Ecto neural progenitor cell (in vitro differentiated cells): Measurements from ENCODE around the gene SPSB3.
"Not testable (repeated sequence)": the region's sequence is repeated elsewhere in the genome, so short reads cannot be mapped to it uniquely, and the experiment has no call there.

Experiments used
- DNase-seq: peaks from one replicate; pipeline ENCODE4 v3.0.0-alpha.2; 2018; ENCODE audit warnings: low spot score

SPSB3 gene

GRCh38 chr16:1816396-1817275 is 34.3 kb upstream of the SPSB3 start:
- DNase-seq: no peak

DNA sequence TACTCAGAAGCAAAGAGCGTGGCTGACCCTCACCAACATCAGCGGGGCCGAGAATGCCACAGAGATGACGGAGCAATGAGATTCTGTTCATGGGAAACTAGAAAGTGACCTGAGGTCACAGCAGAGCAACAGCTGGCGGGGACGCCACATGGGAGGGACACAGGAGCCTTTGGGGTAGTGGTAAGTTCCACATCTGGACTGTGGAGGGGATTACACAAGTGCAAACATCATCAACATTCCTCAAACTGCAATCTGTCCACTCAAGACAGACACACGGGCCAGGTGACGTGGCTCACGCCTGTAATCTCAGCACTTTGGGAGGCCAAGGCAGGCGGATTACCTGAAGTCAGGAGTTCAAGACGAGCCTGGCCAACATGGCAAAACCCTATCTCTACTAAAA is 33.1 kb upstream of the SPSB3 start:
- no peak for DNase-seq

- peak; percentile 66 for DNase-seq
Observed at GRCh38 chr16:1812732-1813163, 30.4 kb upstream of the SPSB3 start.

DNA sequence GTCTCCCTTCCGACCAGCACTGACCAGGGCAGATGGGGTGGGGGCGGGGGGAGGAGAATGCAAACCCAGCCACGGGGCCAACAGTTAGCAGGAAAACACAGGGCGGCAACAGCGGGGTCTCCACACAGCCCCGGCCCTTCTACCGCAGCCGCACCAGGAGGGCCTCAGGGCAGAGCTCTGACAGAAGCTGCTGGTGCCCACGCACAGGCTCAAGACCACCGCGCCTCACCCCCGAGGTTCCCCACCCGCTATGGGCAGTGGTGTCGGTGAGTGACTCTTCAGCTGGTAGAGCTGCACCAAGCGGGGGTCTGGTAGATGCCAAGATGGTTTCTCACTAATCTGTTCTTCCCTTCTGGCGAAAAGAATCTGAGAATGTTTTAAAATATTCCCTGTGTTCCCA is 28.2 kb upstream of the SPSB3 start:
- DNase-seq: no peak

GRCh38 chr16:1810106-1810505 is 27.7 kb upstream of the SPSB3 start:
- no peak for DNase-seq

DNA sequence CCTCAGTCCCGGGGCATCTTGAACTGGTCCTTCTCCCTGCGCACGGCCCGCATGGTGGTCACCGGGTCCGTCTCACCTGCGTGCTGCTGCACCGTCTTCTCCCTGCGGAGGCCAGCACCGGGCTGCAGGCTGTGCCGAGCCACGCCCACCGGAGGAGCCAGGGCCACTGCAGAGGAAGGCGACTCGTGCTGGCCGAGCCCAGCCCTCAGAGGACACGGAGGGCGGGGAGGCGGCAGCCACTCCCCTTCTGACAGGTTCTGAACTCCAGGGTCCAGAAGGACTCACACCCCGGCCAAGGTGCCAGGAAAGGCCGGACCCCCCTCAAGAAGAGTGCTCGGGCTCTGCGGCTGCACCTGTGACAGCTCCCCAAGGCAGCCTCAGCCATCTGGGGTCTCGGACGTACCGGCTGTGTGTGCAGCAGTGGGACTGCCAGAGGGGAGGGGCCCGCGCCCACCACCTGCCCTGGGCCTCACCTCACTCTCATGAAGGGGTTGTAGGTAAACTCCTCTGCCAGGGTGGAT is 27.0 kb upstream of the SPSB3 start:
- DNase-seq: peak; percentile 61

DNA sequence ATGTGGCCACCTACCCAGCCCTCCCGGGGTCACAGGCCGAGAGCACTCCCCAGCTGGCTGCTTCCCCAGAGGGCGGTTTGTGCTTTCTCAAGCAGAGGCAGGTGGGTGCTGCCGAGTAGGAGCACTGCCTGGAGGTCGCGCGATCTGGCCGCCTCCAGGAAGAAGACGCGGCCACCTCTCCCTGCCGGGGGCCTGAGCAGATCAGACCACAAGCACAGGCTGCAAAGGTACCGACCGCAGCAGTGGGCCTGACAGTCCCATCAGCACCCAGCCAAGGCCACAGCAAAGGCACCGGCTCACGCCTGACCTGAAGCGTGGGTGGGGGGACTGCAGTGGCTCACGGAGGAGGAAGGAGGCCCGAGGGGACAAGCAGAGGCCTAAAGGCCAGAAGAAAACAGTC is 26.3 kb upstream of the SPSB3 start:
- DNase-seq: peak; percentile 35

DNA sequence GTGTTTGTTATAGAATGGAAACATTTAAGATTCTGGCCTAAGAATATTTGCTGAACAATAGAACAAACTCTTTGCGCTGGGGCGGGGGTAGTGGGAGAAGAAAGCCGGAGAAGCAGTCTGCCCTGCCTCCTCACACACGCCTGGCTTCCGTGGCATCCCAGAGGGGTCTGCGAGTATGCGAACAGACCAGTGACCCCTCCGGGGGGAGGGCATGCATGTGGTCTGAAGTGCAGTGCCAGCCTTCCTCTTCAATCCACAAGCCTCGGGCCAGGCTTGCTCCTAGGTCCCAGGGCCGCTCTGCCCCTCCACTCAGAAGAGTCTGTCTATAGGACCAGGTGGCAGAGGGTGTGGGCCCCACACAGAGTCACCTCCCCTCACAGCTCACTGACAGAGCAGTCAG is 25.3 kb upstream of the SPSB3 start:
- no peak for DNase-seq

GRCh38 chr16:1800701-1801100 is 18.3 kb upstream of the SPSB3 start:
- DNase-seq: no peak

DNA sequence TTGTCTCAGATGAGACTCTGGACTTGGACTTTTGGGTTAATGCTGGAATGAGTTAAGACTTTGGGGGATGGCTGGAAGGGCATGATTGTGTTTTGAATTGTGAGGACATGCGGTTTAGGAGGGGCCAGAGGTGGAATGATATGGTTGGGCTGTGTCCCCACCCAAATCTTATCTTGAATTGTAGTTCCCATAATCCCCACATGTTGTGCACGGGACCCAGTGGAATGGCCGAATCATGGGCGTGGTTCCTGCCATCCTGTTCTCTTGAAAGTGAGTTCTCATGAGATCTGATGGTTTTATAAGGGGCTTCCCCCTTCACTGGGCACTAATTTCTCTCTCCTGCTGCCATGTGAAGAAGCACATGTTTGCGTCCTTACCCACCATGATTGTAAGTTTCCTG is 16.9 kb upstream of the SPSB3 start:
- DNase-seq: not testable (repeated sequence)

GRCh38 chr16:1794908-1795666 is 12.7 kb upstream of the SPSB3 start:
- peak; percentile 32 for DNase-seq

DNA sequence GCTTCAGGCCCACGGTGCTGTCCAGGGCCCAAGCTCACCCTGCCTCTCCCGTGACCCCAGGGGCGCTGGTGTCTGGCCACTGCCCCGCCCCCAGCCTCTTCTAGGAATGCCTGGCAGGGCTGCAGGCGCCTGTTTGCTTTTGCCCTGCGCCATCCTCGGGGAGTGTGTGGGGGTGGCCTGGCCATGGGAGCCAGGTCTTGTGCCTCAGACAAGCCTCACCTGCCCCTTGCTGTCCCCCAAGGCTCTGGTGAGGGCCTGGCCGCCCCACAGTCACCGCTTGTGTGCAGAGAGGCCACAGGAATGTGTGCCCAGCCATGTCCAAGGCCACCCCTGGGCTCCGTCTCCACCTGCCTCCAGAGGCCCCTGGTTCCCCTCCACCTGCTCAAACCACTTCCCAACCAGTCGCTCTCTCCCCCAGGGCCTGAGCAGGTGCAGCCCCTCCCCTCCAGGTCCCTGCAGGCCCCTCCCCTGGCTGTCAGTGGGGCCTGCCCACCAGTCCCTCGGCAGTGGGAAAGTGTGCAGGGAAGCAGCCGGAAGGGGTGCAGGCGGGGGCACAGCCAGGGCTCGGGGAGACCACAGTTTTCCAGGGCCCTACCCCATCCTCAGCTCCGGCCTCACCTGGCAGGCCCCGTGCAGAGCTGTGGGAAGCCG is 12.0 kb upstream of the SPSB3 start:
- peak; percentile 48 for DNase-seq

GRCh38 chr16:1793578-1794220 is 11.3 kb upstream of the SPSB3 start, which contains the start of gene IGFALS:
Gene IGFALS (minus strand): TSS chr16:1793705. CDS start chr16:1793652, 53 bp downstream.
- DNase-seq: peak; percentile 40

DNA sequence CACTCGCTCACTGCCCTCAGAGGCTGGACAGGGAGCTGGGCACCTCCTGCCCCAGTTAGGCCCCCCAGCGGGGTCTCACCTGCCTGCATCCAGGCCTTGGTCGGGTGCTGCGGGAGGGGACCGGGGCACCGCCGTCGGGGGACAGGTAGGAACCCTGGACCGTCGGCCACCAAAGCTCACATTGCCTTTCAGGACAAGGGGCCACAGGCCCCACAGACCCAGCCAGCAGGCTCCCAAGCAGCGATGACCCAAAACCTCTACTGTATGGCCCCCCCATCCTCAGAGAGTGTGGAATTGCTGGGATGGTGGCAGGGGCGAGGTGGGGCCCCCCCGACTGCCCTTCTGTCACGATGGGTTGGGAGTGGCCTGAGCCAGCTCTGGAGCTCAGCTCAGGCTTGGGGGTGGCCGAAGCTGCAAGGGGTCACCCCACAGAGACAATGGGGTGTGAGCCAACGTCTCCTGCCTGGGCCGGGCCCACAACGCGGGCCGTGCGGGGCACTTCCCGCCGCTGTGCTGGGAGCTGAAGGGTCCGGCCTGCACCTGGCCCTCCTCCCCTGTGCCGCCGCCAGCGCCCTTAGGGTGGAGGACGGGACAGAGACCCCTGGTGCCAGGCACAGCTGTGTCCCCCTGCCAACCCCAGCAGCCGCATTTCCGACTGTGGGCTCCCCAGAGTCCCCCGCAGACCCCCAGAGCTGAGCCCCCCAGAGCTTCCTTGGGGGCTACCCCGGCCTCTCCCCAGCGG is 10.6 kb upstream of the SPSB3 start:
- no peak for DNase-seq

DNA sequence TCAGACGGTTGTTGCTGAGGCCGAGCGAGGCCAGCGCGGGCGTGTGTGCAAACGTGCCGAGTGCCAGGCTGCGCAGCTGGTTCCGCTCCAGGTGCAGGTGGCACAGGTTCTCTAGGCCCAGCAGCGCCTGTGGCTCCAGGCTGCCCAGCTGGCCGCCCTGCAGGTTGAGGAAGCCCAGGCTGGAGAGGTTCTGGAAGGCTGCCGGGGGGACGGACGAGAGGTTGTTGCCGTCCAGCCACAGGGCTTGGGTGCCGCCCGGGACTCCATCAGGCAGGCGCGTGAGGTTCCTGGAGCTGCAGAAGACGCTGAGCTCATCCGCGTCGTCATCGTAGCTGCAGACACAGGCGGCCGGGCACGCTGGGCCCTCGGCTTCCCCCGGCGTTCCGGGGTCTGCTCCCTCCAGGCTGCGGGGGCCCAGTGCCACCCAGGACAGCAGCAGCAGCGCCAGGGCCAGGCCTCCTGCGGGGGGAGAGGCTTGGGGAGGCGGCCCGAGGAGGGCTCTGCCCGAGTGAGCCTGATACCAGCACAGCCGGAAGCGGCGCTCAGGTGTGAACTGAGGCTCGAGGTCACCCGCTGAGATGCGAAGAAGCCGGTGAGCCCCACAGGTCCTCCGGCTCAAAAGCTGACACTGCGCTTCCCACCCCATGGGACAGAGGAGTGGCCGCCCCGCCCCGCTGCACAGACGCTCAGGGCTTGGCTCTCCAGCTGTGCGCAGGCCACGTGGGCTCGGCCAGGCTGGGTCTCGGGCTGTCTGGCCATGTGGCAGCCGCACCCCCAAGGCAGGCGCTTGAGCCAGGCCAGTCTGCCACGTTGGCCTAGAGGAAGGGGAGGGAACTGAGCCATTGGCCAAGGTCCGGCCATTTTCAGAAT is 9.8 kb upstream of the SPSB3 start:
- no peak for DNase-seq

DNA sequence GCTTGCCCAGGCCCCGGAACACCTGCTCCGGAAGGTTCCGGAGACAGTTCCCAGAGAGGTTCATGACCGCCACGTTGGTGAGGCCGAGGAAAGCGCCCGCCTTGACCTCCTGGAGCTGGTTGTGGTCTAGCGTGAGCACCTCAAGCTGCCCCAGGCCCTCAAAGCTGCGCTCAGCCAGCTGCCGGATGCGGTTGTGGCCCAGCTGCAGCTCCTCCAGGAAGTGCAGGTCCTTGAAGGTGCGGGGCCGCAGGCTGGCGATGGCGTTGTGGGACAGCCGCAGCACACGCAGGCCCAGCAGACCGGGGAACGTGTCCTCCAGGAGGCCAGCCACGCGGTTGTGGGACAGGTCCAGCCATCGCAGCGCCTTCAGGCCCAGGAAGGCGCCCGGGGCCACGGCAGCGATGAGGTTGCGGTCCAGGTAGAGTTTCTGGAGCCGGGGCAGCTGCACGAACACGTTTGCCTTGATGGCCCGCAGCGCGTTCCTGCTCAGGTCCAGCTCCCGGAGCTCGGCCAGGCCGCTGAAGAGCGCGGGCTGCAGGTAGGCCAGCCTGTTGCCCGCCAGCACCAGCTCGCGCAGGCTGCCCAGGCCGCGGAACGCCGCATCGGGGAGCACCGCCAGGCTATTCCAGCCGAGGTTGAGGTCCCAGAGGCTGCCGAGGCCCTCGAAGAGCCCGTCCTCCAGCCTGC is 9.0 kb upstream of the SPSB3 start:
- DNase-seq: no peak

- no peak for DNase-seq
Observed at GRCh38 chr16:1790611-1791255, 8.4 kb upstream of the SPSB3 start.

DNA sequence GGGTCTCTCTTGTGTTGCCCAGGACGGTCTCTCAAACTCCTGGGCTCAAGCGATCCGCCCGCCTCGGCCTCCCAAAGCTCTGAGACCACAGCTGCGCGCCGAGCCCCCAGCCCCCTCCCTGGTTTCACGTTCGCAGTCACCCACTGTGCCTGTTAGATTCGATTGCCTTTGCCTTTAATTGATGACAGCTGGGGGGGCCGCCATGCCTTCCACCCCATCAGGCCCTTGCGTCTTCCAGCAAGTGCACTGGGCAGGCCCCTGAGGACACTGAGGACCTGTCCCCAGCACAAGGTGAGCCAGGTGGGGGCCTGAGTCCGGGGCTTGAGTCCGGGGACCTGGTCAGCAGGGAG is 7.9 kb upstream of the SPSB3 start:
- no peak for DNase-seq

DNA sequence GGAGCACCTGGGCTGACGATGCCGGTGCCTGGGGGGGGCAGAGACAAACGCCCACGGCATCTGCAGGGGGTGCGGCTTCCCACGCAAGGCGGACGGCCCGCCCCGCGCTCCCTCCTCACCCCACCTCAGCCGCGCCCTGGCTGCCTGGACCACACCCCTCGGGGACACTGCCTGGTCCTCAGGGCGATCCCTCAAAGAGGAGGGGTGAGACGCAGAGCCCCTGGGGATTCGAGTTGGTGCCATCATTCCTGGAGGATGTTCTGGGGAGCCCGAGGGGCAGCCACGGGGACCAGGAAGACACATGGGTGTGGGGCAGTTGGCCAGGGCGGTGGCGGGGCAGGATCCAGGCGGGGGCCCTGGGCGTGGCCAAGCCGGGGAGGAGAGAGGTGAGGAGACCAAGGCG is 7.3 kb upstream of the SPSB3 start:
- peak; percentile 27 for DNase-seq
